ENCODE results near the gene FAM151B.

The FAM151B gene

DNA sequence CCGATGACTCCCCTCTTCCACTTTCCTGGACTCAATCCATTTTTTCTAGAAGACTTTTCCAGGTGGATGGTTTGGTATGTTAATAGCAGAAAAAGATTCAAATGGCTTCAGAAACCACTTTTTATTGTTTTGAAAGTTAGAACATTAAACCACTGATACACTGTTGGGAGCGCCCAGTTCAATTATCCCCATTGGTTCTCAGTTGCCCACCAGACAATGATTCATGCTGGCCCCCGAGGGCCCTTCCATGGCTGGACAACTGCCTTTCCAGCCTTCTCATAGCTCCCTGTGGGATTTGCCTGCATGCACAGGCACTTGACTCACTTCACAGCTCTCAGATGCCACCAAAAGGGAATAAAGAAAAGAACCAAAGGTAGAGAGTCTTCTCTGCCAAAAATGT is 103.5 kb downstream of the FAM151B start:
- no peak for DNase-seq

GRCh38 chr5:80592105-80592504 is 104.2 kb downstream of the FAM151B start:
- no peak for DNase-seq
